OCI-LY7 (cell line): Measurements from ENCODE around the gene SYPL1. TPM values are rescaled to one million over a fixed set of nuclear protein-coding genes. Genes with fewer than 3 reads are reported as not detected.

ENCODE experiments used
- BruUV-seq: library from RNA; stranded (reverse); fragments of 400-500 nt; replicated peaks from 2 replicates; lab custom pipeline; 2021; lab: Mats Ljungman, UMichigan
- CTCF ChIA-PET: fragments of 300-600 bp; sonication (Branson Sonifier 250); formaldehyde crosslinking; loops from one replicate; lab custom pipeline; 2022; ENCODE audit warnings: antibody characterized with exemption; ENCODE audit not compliant: unreplicated experiment; lab: Charles Lee
- POLR2A ChIA-PET: fragments of 300-600 bp; sonication (Branson Sonifier 250); formaldehyde crosslinking; loops from one replicate; lab custom pipeline; 2022; ENCODE audit warnings: antibody characterized with exemption; lab: Charles Lee
- DNase-seq: peaks from one replicate; pipeline ENCODE4 v3.0.0-alpha.2; 2015; ENCODE audit warnings: low spot score
- H2AFZ ChIP-seq: fragments of 200-600 bp; sonication (generic), shearing (Covaris generic); 2 replicates; pipeline ENCODE4 v1.6.1; 2014; ENCODE audit warnings: mild to moderate bottlenecking, antibody characterized with exemption, low read length, moderate library complexity
- H3K27ac ChIP-seq: fragments of 200-600 bp; sonication (generic); 2 replicates; pipeline ENCODE4 v1.5.1; 2014; ENCODE audit warnings: mixed run types, low read depth, mild to moderate bottlenecking, moderate library complexity, low read length, inconsistent platforms; ENCODE audit not compliant: poor library complexity, severe bottlenecking
- H3K36me3 ChIP-seq: fragments of 200-600 bp; sonication (generic); 2 replicates; pipeline ENCODE4 v1.6.1; 2014; ENCODE audit warnings: mild to moderate bottlenecking, antibody characterized with exemption, low read length, moderate library complexity, mixed read lengths; ENCODE audit not compliant: insufficient read depth
- H3K4me1 ChIP-seq: fragments of 200-600 bp; sonication (generic); 2 replicates; pipeline ENCODE4 v1.5.1; 2014; ENCODE audit warnings: mild to moderate bottlenecking, low read length; ENCODE audit not compliant: insufficient read depth, poor library complexity, severe bottlenecking
- H3K4me2 ChIP-seq: fragments of 200-600 bp; sonication (generic); 2 replicates; pipeline ENCODE4 v1.6.1; 2014; ENCODE audit warnings: mild to moderate bottlenecking, low read length
- H3K4me3 ChIP-seq: fragments of 200-600 bp; sonication (generic); 2 replicates; pipeline ENCODE4 v1.5.1; 2014; ENCODE audit warnings: mild to moderate bottlenecking, low read depth, low read length; ENCODE audit not compliant: poor library complexity, severe bottlenecking
- H3K79me2 ChIP-seq: fragments of 200-600 bp; sonication (generic); 2 replicates; pipeline ENCODE4 v1.6.1; 2016; ENCODE audit warnings: low read depth, mild to moderate bottlenecking, low read length, moderate library complexity, mixed read lengths; ENCODE audit not compliant: insufficient read depth
- H3K9me2 ChIP-seq: fragments of 200-600 bp; sonication (generic); 2 replicates; pipeline ENCODE4 v1.6.1; 2016; ENCODE audit warnings: mild to moderate bottlenecking, low read length, mixed read lengths; ENCODE audit not compliant: insufficient read depth
- H3K9me3 ChIP-seq: fragments of 200-600 bp; sonication (generic); 2 replicates; pipeline ENCODE4 v1.6.1; 2014; ENCODE audit warnings: mild to moderate bottlenecking, mixed run types, low read length, mixed read lengths
- H4K20me1 ChIP-seq: fragments of 200-600 bp; sonication (generic); 2 replicates; pipeline ENCODE4 v1.6.1; 2014; ENCODE audit warnings: mild to moderate bottlenecking, antibody characterized with exemption, low read length, moderate library complexity, mixed read lengths; ENCODE audit not compliant: insufficient read depth
- CTCF ChIP-seq: fragments of 200-600 bp; sonication (generic); conservative IDR thresholded peaks from 2 replicates; pipeline ENCODE4 v1.5.1; 2014; ENCODE audit warnings: mild to moderate bottlenecking, antibody characterized with exemption, low read length, moderate library complexity, mixed read lengths
- EZH2phosphoT487 ChIP-seq: fragments of 200-600 bp; sonication (generic); IDR thresholded peaks from 2 replicates; pipeline ENCODE4 v1.6.1; 2018; ENCODE audit warnings: low read depth, borderline replicate concordance, mild to moderate bottlenecking, mixed run types, antibody characterized with exemption, low read length, moderate library complexity, mixed read lengths
- intact Hi-C: fragments of 100-400 bp; cut with micrococcal nuclease; formaldehyde crosslinking; loops from one replicate; pipeline ENCODE4 v1.10.0; 2022; ENCODE audit not compliant: unreplicated experiment
- total RNA-seq, 2 experiments: library from RNA; depleted of rRNA in 1 of 2; stranded (reverse); fragments of >200 nt in 1 of 2; shearing (Covaris generic) in 1 of 2; gene quantifications; 2 replicates each; pipeline ENCODE4 v1.2.3, GENCODE V29; 2014 to 2022

The SYPL1 gene
- total RNA-seq, 2 experiments from 2014 or later = 34.1 to 112 TPM

- Histone ChIP-seq H3K4me2 (peak overlapping the region; percentile 80), H3K4me1 (peaks cover 91% of the 10 kb centered on the region), H3K9me2 (no peaks in the 10 kb centered on the region), H3K9me3 (peaks cover 8% of the 10 kb centered on the region), H2AFZ (no peak overlapping the region), H3K36me3 (peaks cover 6% of the 10 kb centered on the region; the same call in 1 of the 2 replicates), H3K27ac (peak overlapping the region; percentile 98), H3K4me3 (peak overlapping the region; percentile 52), H4K20me1 (no peaks in the 10 kb centered on the region), H3K79me2 (no peaks in the 10 kb centered on the region)
- intact Hi-C loops = loop anchor here (1.0 to 10.0 kb wide), 8 partner anchors 13 to 1116 kb away; partner anchors contain the start of gene PIK3CG
- ChIA-PET CTCF (interaction anchor here (0.8 to 5.1 kb wide), 4 partner anchors 14 to 120 kb away, joined by 3 to 52 read pairs (median 25); no protein-coding TSS in a partner anchor), POLR2A (interaction anchor here (0.6 to 10.0 kb wide), 12 partner anchors 14 to 95 kb away, joined by 3 to 308 read pairs (median 6); partner anchors contain the start of gene SYPL1)
- BruUV-seq = TSS peak; percentile 93
- peak; percentile 98 for DNase-seq
- TF ChIP-seq EZH2phosphoT487 (no peak), CTCF (0 out of 2 replicates have a peak, but pooled peaks have one; percentile 0)
These were observed 53.9 kb downstream of the SYPL1 start for GRCh38 chr7:106057962-106058927.

GRCh38 chr7:106057204-106057961 is 54.7 kb downstream of the SYPL1 start:
- peaks cover 91% of the 10 kb centered on the region for H3K4me1 ChIP-seq
- H3K27ac ChIP-seq = peak overlapping the region; percentile 98
- ChIA-PET CTCF (interaction anchor here (1.0 to 5.1 kb wide), 3 partner anchors 15 to 96 kb away, joined by 4 to 52 read pairs (median 46); no protein-coding TSS in a partner anchor), POLR2A (interaction anchor here (0.5 to 10.0 kb wide), 11 partner anchors 15 to 597 kb away, joined by 3 to 308 read pairs (median 6); partner anchors contain the start of gene SYPL1)
- no peaks in the 10 kb centered on the region for H3K9me2 ChIP-seq
- peaks cover 6% of the 10 kb centered on the region; the same call in 1 of the 2 replicates for H3K36me3 ChIP-seq
- H4K20me1 ChIP-seq = no peaks in the 10 kb centered on the region
- TSS peak; percentile 67 for BruUV-seq
- peak overlapping the region; percentile 17; the same call in 1 of the 2 replicates for H2AFZ ChIP-seq
- peak; percentile 68 for DNase-seq
- no peaks in the 10 kb centered on the region for H3K79me2 ChIP-seq
- intact Hi-C loops = loop anchor here (1.0 to 10.0 kb wide), 5 partner anchors 96 to 1115 kb away; partner anchors contain the start of gene PIK3CG
- peak overlapping the region; percentile 80 for H3K4me2 ChIP-seq
- TF ChIP-seq EZH2phosphoT487 (no peak), CTCF (peak; percentile 35; the same call in 1 of the 2 replicates)
- H3K4me3 ChIP-seq = peak overlapping the region; percentile 52
- peaks cover 9% of the 10 kb centered on the region for H3K9me3 ChIP-seq
